ENCODE results near the gene HELB.

Gene HELB

DNA sequence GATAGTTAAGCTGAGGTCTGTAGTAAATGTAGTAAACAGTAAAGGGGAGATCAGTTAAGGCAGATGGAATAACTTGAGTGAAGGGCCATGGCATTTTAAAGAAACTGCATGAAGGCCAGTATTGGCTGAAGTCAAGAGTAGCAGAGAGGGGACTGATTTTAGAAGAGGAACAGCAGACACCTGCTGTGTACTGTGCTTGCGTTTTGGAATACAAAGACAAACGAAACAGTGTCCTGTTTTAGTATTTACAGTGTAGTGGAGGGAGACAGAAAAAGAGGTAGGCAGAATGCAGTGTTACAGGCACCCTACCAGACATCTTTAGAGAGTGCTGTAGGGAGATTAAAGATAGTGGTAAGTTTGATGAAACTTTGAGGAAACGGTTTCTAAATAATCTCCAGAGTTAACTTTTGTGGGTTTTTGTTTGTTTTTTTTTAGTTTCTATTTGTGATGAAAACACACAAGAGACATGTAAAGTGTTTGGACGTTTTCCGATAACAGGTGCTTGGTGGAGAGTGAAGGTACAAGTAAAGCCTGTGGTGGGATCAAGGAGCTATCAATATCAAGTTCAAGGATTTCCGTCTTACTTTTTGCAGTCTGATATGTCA, 2.1 kb downstream of the HELB start:
- no peak for DNase-seq

- no peak for DNase-seq
Measured at GRCh38 chr12:66309606-66310005, 7.3 kb downstream of the HELB start.

- DNase-seq = no peak
Measured at GRCh38 chr12:66312189-66312588, 9.9 kb downstream of the HELB start.

DNA sequence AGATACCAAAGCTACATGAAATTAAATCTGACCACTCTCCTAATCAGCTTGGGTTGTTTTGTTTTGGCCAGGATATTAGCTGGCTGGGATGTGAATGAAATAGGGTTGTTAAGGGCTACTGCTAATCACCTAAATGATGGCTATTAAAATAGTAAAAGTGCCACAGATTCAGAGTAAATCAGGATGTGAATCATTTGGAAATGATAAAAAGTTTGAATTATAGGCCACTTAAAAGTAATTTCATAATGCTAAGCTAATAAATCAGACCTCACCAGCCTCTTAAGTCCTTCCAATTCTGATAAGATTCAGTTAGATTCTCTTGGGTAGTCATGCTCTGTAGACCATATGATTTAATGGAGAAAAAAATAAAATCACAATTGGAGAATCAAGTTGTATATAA, 12.0 kb downstream of the HELB start:
- no peak for DNase-seq

- no peak for DNase-seq
Measured at GRCh38 chr12:66319266-66319954, 17.1 kb downstream of the HELB start.

DNA sequence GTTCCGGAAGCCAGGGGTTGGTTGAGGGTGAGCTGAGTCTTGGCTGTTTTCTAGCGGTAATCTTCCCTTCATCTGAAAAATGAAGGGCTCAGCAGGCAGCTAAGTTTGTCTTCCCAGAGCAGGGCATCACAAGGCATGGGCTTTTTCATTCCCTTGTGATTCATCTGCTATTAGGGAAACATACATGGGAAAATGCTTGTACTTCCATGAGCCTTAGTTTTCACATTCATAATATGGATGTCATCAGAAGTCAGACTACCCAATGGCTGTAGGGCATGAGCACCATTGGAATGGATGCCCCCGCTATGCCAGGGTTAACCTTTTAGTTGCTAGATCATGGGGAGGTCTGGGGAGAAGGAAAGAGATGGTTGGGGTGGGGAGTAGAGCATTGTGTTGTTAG, 18.7 kb downstream of the HELB start:
- DNase-seq = no peak

DNA sequence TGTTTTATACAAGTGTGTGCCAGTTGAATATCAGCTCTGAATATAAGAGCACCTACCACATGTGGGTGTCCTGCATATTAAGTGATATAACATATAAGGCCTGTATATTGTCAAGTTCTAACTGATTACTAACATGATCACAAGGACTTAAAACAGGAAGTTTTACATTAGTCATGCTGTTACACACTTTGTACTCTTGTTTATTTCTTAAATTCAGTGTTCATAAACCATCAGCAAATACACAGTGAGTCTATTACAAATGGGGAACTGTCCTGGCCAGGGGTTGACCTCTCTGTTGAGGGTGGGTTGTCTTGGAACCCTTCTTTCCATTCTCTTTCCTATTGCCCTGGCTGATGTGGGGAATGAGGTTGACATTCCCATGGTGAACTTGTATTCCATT, 19.1 kb downstream of the HELB start:
- DNase-seq = no peak

DNA sequence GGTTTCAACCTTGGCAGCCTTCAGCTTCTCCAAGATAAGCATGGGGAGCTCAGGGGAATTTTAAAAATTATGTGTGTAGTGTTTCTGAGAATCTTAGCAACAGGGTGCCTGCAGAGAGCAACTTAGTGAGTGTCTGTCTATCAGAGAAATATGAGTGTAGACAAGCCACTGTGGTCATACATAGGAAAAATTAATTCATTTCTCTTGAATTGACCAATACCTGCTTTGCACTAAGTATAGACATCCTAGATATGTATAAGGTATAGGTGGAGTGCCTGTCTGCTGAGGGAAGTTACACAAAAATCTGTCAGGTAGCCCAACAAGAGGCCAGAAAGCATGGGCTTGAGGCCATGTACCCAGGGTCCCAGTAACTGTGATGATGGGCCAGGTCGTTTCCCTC, 20.7 kb downstream of the HELB start:
- DNase-seq = no peak

GRCh38 chr12:66329941-66330340, 27.6 kb downstream of the HELB start:
- DNase-seq = no peak

GRCh38 chr12:66331016-66331415, 28.7 kb downstream of the HELB start:
- DNase-seq = no peak

GRCh38 chr12:66331814-66332213, 29.5 kb downstream of the HELB start:
- DNase-seq = no peak

DNA sequence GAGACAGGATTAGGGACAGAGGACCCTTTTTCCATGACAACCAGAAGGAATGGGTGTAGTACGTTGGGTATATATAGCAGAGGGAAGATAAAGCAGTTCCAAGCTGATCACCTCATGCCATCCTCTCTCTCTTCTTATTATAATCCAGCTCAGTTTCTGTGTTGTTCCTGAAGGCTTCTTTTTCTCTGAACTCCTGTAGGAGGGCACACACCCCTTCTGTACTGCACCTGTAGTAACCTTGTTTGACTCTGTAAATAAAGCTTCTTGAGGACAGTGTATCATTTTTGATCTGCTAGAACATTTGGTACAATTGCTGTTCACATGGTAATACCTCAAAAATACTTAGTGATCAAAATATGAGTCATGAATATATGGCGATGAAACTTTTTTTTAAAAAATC, 33.5 kb downstream of the HELB start:
- no peak for DNase-seq

- no peak for DNase-seq
Measured at GRCh38 chr12:66337381-66338010, 35.2 kb downstream of the HELB start.

- no peak for DNase-seq
Measured at GRCh38 chr12:66340131-66340530, 37.8 kb downstream of the HELB start.

GRCh38 chr12:66341126-66341525, 38.8 kb downstream of the HELB start:
- no peak for DNase-seq

DNA sequence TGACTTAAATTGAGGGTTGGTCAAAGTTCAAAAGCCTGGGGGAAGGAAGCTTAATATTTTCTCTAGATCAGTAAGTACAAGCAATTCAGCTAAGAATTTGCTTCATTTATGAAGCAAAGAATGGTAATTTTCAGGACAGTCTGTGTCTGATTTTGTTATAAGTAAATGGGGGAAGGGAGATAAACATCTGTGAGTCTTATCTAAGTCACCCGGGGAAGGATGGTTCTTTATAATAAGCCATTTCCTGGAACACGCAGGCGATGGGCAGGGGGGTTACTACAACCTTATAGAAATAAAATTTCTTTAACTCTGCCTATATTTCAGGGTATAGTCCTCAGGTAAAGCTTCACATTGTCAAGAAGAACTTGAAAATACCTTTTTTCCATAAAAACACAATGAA, 42.9 kb downstream of the HELB start:
- no peak for DNase-seq

- DNase-seq = no peak
Measured at GRCh38 chr12:66345956-66346355, 43.7 kb downstream of the HELB start.

DNA sequence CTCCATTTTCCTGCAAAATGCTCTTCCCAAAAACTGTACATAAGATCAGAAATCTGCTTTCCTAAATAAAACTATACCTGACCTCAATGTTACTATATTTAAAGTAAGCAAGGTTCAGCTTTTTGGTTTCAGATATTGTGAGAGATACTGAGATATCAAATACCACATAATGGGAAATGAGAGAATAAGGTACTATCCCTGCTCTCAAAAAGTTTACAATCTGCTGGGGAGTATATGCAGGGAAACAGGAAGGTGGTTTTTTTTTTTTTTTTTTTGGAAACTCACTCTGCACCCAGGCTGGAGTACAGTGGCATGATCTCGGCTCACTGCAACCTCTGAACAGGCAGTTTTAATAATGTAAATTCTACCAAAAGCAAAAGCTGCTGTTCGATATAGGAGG, 49.0 kb downstream of the HELB start:
- no peak for DNase-seq

DNA sequence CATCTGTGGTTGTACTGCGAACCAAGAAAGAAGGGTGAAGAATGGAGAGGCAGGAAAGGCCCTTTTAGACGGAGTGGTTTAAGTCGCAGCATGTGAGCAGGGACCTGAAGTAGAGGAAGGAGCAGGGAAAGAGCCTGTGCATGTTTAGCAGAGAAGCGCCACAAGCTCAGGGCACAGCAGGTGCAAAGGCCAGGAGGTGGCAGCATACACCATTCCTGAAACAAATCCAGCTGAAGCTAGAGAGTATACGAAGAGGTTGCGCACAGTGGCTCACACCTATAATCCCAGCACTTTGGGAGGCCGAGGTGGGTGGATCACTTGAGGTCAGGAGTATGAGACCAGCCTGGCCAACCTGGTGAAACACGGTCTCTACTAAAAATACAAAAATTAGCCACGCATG, 49.9 kb downstream of the HELB start:
- DNase-seq = no peak

- no peak for DNase-seq
Measured at GRCh38 chr12:66352899-66353298, 50.6 kb downstream of the HELB start.

DNA sequence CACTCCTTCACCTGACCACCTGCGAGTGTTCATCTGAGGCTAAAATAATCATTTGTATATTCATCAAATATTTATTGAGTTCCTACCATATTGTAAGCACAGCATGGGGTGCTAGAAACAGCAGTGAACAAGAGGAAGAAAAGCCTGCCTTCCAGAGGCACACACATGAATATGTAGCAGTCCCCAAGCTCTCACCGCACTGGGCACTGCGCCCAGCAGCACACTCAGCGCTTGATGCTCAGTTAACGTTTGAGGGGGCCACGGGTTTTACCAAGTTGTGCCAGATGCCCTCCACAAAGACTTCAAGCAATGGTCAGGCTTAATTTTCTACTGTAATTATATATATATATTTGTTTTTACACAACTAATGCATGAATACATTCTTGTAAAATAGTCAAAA, 52.0 kb downstream of the HELB start:
- no peak for DNase-seq

GRCh38 chr12:66359300-66359699, 57.0 kb downstream of the HELB start:
- no peak for DNase-seq

GRCh38 chr12:66361703-66362102, 59.4 kb downstream of the HELB start:
- no peak for DNase-seq

GRCh38 chr12:66365718-66366490, 63.6 kb downstream of the HELB start:
- DNase-seq = no peak
